ENCODE data around the gene VIT. TPM values are rescaled to one million over a fixed set of nuclear protein-coding genes. Genes with fewer than 3 reads are reported as not detected.

VIT gene
- total and polyA plus RNA-seq, 10 donors, result 0.05 to 0.74 (median 0.38) TPM; not detected in 6

Other genes starting within 250 kb of the VIT start
- gene FEZ2, start 98.5 kb upstream of the VIT start, total RNA-seq, result 10 to 100 TPM; 46.3 to 76.9 (median 59.3) TPM
- gene FEZ2, start 98.5 kb upstream of the VIT start, polyA plus RNA-seq, result 10 to 100 TPM; 12.2 to 35.8 (median 22.6) TPM

All from spleen (tissue), 10 donors.